Erythroblast (primary cell): ENCODE data around the gene XPNPEP3.

ENCODE experiments used
- GATA1 ChIP-seq: IDR thresholded peaks from 2 replicates; pipeline ENCODE4 v1.6.1; 2011; ENCODE audit warnings: low read depth, mild to moderate bottlenecking, control low read depth, low read length, moderate library complexity
- POLR2A ChIP-seq: IDR thresholded peaks from 2 replicates; pipeline ENCODE4 v1.6.1; 2011; ENCODE audit warnings: mild to moderate bottlenecking, low read length

GRCh38 chr22:40920526-40920925 is 63.6 kb downstream of the XPNPEP3 start:
- no peak for TF ChIP-seq POLR2A
- no peak for TF ChIP-seq GATA1
